ENCODE data around the gene KLF17. TPM values are rescaled to one million over a fixed set of nuclear protein-coding genes. Genes with fewer than 3 reads are reported as not detected.

Gene KLF17
- total RNA-seq, 1 experiment from 2014 or later = 0.26 TPM

DNA sequence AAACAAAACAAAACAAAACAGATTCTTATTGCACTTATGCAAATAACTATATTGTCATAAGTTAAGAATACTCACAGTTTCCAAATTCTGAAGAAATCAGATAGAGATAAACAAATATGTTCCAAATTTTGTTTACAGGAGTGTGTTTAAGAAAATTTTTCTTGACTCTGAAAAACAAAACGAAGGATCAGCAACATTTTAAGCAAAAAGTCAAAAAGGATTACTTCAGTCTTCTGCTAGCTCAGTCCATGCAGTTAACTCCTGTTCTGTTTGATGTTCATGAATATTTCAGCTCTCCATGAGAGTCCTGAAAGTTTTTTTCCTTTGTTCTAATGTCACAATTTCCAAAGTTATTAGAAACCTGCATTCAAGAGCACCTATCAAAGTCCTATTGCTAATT is 56.0 kb downstream of the KLF17 start:
- H4K20me1 ChIP-seq (ENCODE audit: low read length) = no peaks in the 10 kb centered on the region
- no peak overlapping the region for H3K9ac ChIP-seq (ENCODE audit: low read length)
- DNase-seq (peak; percentile 5), ATAC-seq (no peak)
- H3K4me1 ChIP-seq (ENCODE audit: insufficient read depth, low read length) = no peaks in the 10 kb centered on the region
- no peaks in the 10 kb centered on the region for H3K9me2 ChIP-seq (replicated peaks; ENCODE audit: low read length)
- no peak overlapping the region for H3K4me2 ChIP-seq (ENCODE audit: low read length)
- H3F3A ChIP-seq (ENCODE audit: low read length, unreplicated experiment) = no peaks in the 10 kb centered on the region
- H3K9me3 ChIP-seq (ENCODE audit: low read length) = 0 out of 2 replicates have a peak, but pooled peaks cover 26% of the 10 kb centered on the region
- H3K4me3 ChIP-seq (ENCODE audit: low read length) = no peak overlapping the region
- ChIA-PET POLR2A (ENCODE audit: unreplicated experiment) (no interaction called here), CTCF (interaction anchor here (0.6 kb wide), 1 partner anchor 126 kb away, joined by 8 read pairs; no protein-coding TSS in a partner anchor)
- H3K36me3 ChIP-seq (ENCODE audit: low read depth, low read length) = no peaks in the 10 kb centered on the region
- H2AFZ ChIP-seq (ENCODE audit: low read length) = no peak overlapping the region
- BruUV-seq (replicated peaks) = no TSS peak
- no peaks in the 10 kb centered on the region for H3K27me3 ChIP-seq (ENCODE audit: low read length)
- intact Hi-C loops (cut with micrococcal nuclease) = no loop called here
- no peaks in the 10 kb centered on the region for H3K79me2 ChIP-seq (ENCODE audit: low read length)
- TF ChIP-seq EZH2 (IDR thresholded peaks at IDR 0.05; ENCODE audit: low read length, unreplicated experiment) = no peak
- no peak for TF ChIP-seq EZH2phosphoT487 (IDR thresholded peaks at IDR 0.05; ENCODE audit: borderline replicate concordance, low read length)
- TF ChIP-seq CTCF (conservative IDR thresholded peaks at IDR 0.05; ENCODE audit: low read depth, low read length) = no peak
- no peak overlapping the region for H3K27ac ChIP-seq (ENCODE audit: low read length)

Other genes starting within 250 kb of the KLF17 start
- 35.5 and 36.0 TPM in 2 replicates for gene ARTN, start 185.0 kb upstream of the KLF17 start, total RNA-seq (2014; rRNA removed)
- gene IPO13, start 171.9 kb upstream of the KLF17 start, total RNA-seq (2014; rRNA removed) = 33.7 and 45.4 TPM in 2 replicates
- 46.3 and 59.0 TPM in 2 replicates for gene DPH2, start 148.8 kb upstream of the KLF17 start, total RNA-seq (2014; rRNA removed)
- 207 and 241 TPM in 2 replicates for gene ATP6V0B, start 143.9 kb upstream of the KLF17 start, total RNA-seq (2014; rRNA removed)
- 103 and 136 TPM in 2 replicates for gene B4GALT2, start 139.6 kb upstream of the KLF17 start, total RNA-seq (2014; rRNA removed)
- gene CCDC24, start 127.2 kb upstream of the KLF17 start, total RNA-seq (2014; rRNA removed) = 10.1 and 21.9 TPM in 2 replicates
- gene SLC6A9, start 87.4 kb upstream of the KLF17 start, total RNA-seq (2014; rRNA removed) = 11.2 and 15.7 TPM in 2 replicates
- gene KLF18, start 22.8 kb downstream of the KLF17 start, total RNA-seq (2014; rRNA removed) = not detected in 2 replicates
- gene DMAP1, start 94.7 kb downstream of the KLF17 start, total RNA-seq (2014; rRNA removed) = 55.5 and 59.0 TPM in 2 replicates
- gene ERI3, start 236.4 kb downstream of the KLF17 start, total RNA-seq (2014; rRNA removed) = 138 and 165 TPM in 2 replicates